NCI-H460 (cell line): ENCODE measurements around the gene PROX1. TPM values are rescaled to one million over a fixed set of nuclear protein-coding genes. Genes with fewer than 3 reads are reported as not detected.

ENCODE experiments used
- DNase-seq: peaks from one replicate; pipeline ENCODE4 v3.0.0-alpha.2; 2016; ENCODE audit warnings: low read depth; ENCODE audit errors: extremely low read depth
- total RNA-seq: library from RNA; depleted of rRNA; stranded (reverse); fragments of >200 nt; shearing (Covaris generic); gene quantifications from 2 replicates; pipeline ENCODE4 v1.2.3, GENCODE V29; 2014

PROX1 gene
- total RNA-seq, 1 experiment from 2014 or later, result 0.12 TPM

DNA sequence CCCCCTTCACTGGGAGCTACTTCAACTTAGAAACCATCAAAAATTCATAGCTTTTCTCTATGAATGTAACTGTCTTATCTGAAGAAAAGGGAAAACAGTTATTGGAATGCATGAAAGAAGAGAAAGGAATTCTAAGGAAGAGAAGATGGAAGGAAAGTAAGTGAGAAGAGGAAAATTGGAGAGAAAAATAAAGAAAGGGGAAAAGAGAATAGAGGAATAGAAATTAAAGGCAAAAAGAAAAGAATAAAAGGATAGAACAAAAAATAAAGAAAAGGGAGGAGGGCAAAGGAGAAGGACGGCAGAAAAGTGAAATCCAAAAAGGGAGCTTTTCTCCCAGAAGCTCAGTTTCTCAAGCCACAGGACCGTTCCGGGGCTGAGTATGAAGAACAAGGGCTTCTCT, 9.9 kb upstream of the PROX1 start:
- DNase-seq, result no peak

GRCh38 chr1:213979751-213980586, 7.8 kb upstream of the PROX1 start:
- DNase-seq, result no peak

- no peak for DNase-seq
Measured at GRCh38 chr1:213980906-213981305, 6.9 kb upstream of the PROX1 start.

DNA sequence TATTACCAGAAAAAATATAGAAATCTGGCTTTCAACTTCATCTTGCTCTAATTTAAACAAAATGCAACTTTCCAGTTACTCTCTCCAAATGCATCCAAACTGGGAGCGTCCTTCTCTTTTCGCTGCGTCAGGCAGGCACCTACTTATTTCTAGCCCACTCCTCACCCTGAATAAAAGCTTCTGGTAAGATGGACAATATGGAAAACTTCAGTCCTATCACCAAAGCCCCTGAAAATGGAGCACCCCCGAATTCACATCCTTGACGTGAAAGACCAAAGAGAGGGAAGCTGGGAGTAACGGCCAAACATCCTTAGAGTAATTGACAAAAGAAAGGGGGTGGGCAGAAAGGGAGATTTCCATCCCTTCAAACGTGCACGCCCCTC, 5.5 kb upstream of the PROX1 start:
- no peak for DNase-seq

- DNase-seq, result peak; percentile 11
Measured at GRCh38 chr1:213982672-213983492, 4.9 kb upstream of the PROX1 start.

DNA sequence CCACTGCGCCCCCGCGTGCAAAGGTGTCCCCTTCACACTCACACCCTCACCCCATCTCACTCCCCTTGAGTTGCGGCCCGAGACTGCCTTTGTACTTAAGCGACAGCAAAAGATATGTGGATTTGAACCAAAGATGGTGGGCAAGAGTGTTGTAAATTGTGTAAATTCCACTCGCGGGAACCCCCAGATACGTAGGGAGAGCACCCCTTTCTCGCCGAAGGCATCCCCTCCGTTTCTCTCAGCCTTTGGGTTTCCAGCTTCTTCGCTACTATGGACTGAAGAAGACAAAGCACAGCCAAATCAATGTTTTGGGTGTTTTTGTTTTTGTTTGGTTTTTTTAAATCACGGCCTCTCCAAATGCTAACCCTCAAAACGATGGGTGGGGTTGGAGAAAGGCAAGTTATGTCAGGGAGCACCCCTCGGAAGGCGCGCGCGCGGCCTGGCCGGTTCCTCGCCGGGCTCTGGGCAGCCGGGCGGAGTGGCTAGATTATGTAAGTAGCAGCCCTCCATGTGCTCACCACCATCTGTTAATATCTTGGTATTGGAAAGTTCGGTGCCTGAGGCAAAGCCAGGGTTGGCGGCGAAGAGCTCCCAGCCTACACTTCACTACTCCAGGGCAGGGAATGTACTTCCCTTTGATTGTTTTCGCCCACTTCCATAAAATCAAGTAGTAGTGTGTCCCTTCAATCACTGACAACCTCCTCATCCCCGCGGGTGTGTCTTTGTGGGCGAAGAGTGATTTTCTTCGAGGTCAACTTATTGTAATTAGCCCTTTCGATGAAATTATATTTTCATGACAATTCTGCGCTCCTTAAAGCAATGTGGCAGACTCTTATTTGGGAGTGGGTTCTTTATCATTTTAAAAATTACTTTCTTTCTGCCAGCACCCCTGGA, 4.0 kb upstream of the PROX1 start:
- DNase-seq, result no peak

DNA sequence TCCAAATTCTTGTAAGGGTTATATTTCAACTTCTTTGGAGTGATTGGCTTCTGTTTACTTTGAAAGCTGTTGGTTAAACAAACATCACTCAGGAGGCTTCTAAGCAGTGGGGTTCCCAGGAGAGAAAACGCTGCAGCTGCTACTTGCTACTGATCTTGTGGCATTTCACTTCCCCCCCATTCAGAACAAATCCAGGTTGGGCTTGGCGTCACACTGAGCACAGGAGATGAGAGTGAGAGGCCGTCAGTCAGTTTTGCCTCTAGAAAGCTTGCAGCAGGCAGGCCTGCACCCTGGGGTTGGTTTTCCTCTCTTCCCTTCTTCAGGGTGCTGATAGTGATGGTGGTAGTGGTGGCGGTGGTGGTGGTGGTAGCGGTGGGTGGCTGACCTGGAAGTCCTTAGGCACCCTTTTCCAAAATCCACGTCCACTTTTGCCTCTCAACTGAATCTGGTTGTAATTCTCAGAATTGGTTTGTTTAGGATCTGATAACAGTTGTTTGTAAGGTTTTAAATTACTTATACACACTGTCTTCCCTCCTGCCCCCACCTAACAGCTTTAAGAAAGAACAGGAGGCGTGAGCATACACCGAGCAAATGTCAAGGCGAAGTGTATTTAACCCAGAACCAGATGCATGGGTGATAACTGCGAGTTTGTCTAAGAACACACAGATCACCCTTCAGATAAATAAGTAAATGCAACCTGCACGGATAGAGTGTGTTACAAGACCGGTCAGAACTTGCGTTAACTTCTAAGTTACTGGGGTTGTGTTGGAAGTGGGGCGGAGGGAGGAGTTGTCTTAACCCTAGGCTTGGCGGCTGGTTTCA, 3.2 kb upstream of the PROX1 start:
- DNase-seq, result no peak

DNA sequence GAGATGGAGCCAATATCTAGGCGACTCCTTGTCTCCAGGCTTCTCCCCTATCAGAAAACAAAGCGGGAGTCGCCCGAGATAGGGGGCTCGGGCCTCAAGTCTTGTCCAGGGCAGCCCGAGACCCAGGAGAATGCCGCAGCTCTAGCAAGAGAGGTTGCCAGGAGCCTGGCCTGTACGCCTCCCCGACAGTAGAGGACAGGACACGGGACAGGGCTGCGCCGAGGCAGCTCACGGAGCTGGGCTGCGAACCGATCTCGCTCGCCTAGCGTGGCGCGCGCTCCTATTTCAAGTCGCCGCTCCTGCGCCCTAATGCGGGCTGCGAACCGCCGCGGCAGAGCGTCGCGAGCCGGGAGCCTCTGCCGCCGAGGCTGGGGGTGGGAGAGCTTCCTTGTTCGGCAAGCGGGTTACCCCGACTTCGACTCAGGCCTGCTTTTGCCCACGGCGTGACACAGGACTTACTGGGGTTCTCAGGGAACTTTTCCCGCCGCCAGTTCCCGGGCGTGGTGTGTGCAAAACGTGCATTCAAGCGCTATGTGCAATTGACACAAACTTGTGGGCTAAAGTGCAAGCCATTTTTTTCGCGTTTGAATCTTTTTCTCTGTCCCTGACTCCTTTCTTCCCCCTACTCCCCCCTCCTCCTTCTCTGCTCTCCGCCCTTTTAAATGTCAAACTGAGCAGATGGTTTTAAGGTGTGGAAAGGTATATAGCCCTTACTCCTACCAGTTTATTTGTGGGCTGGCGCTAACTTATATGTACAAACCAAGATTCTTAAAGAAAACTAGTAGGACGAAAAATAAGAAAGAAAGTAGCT, 2.4 kb upstream of the PROX1 start:
- DNase-seq, result no peak

DNA sequence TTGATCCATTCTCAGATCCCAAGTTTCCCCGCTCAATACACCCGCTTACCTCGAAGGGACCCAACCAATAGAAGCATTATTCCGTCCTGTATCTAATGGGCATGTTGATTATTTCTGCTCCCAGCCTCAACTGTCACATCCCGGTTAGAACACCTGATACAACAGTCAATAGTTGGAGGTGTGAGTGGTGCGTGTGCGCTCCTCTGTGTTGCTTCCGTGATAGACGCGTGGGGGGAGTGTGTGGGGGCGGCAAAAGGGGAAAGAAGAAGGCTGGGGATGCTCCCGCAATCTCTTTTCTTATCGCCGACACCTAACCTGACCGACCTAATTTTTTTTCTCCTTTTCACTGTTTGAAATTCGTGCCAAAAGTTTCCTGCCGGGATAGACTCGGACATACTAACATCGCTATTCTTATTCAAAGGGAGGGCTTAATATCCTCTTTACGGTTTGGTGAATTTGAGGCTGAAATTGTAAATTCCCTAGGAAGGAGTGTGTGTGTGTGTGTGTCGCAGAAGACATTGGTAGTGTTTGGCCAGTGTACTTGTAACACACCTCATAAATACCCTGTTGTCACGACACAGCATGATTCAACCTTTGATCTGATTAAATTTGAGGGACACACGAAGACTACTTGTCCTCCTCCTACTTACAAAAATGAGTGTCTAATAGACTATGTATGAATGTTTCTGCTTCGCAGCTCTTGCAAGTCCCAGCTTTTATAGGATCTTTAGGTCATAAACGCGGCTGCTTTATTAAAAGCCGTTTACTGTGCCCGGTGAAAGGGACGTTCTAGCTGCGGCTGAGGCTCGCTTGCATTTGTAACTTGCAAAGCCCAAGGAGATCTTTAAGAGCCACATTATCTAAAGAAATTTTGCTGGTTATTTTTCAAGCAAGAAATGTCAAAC, 1.5 kb upstream of the PROX1 start:
- DNase-seq, result no peak

- no peak for DNase-seq
Measured at GRCh38 chr1:213986925-213987250, 885 bp upstream of the PROX1 start.

DNA sequence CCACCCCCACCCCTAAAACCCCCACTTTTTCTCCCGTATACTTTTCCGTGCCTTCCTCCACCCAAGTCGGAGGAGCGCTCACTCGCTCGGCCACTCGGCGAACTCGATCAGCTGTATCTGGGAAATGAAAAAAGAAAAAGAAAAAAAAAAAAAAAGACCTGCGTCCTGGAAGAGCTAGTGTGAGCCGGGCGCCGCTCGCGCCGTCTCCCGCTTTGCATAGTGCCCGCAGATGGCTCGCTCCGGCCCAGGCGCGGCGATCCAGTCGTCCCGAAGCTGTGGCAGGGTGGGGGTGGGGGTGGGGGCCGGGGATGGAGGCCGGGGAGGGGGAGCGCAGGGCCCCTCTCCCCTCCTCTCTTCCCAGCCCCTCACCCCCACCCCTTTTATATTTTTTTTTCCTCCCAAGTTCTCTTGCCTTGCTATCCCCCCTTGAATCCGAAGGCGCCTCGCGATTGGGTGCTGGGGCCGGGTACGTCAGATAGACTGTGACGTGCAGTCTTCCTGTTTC, 299 bp upstream of the PROX1 start:
- peak; percentile 5 for DNase-seq

GRCh38 chr1:213988507-213989001, 781 bp downstream of the PROX1 start:
- peak; percentile 9 for DNase-seq

DNA sequence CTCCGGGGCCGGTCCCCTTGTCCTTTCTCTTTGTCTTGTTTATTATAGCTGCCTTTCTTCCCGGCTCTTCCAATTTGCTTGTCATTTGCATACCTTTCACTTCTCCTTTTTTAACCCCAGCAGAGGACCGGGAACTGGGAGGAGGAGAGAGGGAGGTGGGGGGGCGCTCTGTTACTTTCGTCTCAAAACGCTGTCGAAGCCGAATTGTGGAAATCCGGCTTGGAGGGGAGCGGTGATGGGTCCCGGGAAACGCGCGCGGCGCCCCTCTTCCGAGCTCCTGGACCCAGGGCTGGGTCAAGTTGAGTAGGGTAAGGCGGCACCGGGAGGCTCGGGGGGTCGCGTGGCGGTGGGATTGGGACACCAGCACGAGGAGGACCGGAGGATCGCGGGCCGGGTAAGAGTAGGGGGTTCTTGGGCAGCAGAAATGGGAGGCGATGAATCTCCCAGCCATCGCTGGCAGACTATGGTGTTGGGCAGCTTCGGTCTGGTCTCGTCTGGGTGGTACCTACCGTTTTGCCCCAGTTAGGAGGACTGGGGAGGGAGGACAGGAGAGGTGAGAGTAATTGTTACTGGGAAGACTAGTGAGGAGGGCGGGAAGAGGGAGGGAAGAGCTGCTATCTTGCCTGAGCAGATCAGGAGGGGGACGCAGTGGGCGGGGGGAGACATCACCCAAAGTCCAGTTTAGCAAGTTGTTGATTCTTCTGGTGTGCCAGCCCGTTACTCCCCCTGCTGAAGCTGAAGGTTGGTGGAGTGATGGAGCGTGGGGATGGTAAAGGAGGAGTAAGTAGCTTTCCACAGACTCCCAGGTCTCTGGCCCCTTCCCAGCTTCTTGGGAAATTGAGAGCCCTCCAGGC, 1.5 kb downstream of the PROX1 start:
- no peak for DNase-seq

GRCh38 chr1:213993929-213994328, 6.2 kb downstream of the PROX1 start:
- DNase-seq, result no peak

GRCh38 chr1:213994888-213995287, 7.1 kb downstream of the PROX1 start:
- DNase-seq, result no peak

DNA sequence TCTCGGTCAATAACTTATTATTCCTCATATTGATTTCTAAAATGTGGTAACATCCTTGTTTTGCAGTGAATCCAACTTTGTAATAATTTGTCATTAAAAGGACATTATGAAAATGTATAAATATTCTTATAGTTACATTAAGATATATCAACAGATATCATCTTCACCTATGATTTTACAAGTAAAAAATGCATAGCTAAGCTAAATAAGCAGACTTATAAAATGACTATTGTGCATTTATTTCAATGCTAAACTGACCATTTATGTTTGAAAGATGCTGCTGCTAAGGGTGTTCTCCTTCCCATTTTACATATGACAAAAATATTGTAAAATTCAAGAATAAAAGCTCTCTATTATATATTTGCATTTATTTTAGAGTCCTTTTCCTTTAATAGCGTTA, 7.8 kb downstream of the PROX1 start:
- no peak for DNase-seq
